CD1c-positive myeloid dendritic cell (primary cell): ENCODE results near the gene SMAD3.

Experiments
- DNase-seq: peaks from one replicate; pipeline ENCODE4 v3.0.0-alpha.2; 2016; ENCODE audit errors: extremely low spot score

The SMAD3 gene

DNA sequence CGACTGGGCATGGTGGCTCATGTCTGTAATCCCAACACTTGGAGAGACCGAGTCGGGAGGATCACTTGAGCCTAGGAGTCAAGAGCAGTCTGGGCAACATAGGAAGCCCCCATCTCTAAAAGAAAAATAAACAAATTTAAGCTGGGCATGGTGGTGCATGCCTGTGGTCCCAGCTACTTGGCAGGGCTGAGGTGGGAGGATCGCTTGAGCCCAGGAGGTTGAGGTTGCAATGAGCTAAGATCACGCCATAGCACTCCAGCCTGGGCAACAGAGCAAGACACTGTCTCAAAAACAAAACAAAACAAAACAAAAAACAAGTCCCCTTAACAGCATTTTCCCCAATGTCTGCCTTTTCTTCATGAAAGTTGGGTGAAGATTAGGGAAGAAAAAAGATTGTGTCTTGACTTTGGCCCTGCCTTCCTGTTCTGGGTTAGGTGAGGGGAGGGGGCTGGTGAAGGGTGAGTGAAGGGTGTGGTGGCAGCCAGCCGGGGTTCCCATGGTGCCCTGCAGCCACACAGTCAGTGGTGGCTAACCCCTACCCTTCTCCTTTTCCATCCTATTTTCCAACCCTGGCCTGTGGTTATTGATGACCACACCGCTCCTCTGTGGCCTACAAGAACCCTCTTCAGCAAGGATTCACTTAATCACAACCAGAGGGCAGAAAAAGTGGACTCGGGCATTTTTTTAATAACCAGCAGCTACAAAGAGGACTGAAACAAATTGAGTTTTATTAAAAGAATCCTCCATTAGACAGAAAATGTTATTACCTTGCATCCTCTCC lies 28.4 kb upstream of the SMAD3 start:
- no peak for DNase-seq

- no peak for DNase-seq
Observed at GRCh38 chr15:67037694-67038093, 27.7 kb upstream of the SMAD3 start.

GRCh38 chr15:67038736-67039135 lies 26.7 kb upstream of the SMAD3 start:
- DNase-seq, result no peak

DNA sequence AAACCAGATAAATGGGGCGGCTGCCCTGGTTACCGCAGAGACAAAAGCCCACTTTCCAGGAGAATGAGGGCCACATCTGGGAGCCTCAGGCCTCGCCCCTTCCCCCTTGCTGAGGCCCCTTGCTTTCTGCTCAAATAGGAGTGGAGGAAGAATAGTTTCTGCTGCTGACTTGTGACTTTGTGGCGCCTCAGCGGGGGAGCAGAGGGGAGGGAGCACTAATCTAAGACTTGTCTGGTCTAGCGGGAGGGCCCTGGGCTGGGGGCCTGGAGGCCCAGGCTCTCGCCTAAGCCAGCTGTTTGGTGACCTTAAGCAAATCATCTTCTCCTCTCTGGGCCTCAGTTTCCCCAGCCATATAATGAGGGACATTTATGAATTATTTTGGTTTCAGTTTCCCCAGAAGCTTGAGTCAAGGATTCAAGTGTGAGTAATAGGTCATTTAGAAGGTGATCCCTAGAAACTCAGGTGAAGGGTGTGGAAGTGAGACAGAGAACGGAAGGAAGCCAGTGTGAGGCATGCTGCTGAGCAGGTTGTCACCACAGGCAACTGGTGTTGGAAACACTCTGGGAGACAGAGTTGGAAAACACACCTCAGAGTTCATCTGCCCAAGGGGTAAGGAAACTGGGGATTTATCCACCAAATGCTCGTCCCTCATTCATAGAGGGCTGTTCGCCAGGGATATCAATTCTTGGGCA lies 25.9 kb upstream of the SMAD3 start:
- DNase-seq, result no peak

DNA sequence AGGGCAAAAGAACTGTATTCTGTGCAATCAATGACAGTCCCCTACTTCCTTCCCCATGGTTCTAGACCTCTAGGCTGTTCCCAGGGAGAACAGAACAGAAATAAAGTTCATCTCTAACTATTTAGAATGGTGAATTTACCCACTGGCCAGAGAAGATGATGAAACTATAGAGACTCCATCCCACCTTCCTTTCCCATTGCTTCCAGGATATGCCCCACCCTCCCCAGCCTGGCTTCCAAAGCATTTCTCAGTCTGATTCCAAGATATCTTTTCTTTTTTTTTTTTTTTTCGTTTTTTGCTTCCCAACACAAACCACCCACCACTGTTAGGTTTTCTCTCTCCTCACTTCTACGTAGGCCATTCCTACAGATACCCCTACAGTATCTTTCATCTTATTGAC lies 25.1 kb upstream of the SMAD3 start:
- DNase-seq, result no peak

DNA sequence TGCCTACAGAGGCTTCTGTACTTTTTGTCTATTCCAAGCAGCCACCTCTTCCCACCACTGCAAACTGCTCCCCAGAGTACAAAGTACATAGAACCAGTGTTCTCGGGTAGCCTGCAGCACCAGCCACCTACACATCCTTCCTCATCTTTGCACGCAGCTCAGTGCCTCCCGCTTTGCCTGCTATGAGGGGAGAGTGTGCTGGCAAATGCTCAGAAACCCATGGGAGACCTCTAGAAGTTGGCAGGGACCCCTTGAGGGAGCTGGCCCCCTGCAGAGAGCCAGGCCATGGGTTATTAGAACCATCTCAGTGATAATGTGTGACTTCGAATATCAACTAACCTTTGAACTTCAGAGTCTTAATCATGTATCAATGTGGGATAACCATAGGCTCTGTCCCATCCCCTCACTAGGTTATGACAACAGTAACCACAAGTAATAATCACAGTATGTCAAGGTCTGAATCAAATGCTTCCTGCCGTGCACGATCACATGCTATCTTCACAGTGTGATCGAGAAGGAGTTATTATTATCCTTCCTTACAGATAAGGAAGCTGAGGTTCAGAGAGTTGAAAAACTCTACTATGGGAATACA lies 22.8 kb upstream of the SMAD3 start:
- DNase-seq, result peak; percentile 73

DNA sequence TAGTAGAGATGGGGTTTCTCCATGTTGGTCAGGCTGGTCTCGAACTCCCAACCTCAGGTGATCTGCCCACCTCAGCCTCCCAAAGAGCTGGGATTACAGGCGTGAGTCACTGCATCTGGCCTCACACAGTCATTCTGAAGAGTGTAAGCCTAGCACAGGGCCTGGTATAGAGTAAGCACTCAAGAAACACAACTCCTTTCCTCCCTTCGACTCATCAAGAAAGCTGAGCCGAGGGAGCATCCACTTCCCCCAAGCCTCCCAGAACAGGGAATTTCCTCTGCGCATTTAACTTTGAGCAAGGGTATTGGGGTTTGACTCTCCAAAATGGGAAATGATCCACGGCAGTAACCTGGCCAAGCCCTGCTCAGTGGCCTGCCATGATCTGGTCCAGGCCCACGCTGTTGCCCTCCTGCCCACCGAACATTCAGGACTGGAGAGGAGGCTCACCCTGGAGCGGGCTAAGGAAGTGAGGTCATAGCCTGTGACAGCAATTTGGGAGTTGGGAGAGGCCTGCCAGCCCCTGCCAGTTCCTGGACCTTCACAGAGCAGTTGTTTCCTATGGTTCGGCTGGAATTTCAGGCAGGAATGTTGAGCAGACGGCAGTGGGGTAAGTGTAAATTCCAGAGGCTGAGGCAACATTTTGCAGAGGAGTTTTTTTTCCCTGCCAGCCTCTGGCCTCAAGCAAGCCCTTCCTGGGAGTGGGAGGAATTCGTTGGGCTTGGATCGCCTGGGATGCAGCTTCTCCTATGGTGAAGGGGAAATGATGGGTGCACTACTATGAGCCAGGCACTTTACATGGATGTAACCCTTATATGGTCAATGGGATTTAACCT lies 21.2 kb upstream of the SMAD3 start:
- DNase-seq, result no peak

DNA sequence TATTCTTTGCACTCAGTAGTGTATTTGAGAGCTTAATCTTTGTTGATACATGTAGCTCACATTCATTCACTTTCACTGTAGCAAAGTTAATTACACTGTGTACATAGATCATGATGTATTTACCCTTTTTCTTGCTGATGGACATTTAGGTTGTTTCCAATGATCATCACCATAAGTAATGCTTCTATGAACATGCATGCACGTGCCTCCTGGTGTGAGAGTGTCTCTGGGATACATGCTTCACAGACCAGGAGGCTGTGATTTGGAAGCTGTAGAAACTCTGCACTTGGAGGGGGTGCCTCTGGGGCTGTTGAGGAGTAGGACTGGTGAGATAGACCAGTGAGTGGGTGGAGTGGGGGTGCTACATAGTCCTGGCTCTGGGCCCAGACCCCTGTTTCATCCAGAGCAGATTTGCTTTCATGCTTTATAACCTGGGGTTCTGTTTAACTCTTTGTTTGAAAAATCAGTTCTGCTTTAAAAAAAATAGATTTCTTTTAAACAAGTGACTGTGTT lies 18.2 kb upstream of the SMAD3 start:
- no peak for DNase-seq

GRCh38 chr15:67048281-67049279 lies 16.8 kb upstream of the SMAD3 start:
- peak; percentile 64 for DNase-seq

DNA sequence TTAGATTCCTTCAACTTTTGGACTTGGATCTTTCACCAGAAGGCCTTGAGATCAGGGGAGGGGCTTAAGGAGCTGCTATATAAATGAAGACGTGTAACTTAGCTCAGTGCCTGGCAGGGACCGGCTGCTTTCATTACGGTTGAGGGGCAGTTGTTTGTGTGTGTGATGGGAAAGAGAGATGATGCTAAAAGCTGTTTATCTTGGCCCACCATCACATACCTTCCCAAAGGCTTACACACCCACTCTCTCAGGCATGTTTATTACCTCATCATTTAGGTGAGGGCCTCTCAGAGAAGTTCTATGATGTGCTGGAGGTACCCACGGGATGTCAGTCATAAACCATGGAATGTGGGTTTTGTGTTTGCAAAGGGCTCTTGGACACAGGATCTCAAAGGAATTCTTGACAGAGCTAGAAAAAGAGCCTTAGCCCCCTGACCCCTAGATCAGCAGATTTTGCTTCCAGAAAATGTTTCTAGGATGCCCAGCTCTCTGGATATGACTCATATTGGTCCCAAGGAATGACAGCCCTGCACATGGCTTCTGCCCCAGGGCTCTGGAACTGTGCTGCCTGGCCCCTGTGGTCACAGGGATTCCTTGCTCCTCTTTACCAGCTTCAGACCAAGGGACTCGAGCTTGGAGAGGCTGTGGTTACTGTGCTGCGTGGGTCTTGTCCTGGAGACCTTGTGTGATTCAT lies 15.9 kb upstream of the SMAD3 start:
- DNase-seq, result no peak

DNA sequence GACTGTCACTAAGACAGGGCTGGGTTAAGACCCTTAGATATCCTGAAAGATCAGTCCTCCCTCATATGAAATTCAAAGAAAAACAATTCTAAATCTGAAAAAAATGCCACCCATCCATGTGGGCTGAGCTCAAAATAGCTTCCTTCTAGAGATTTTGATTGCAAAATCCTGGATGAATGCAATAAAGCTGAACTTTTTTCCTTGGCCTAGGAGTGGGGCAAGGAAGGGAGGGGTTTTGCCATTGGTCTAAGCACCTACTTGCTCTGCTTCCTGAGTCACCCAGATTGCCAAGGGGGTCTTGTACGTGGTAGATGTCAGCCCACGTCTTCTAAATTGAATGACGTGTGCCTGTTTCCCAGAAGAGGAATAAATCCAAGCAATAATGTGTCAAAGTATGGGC lies 15.3 kb upstream of the SMAD3 start:
- DNase-seq, result peak; percentile 76

GRCh38 chr15:67050522-67051087 lies 14.8 kb upstream of the SMAD3 start:
- DNase-seq, result no peak

- no peak for DNase-seq
Observed at GRCh38 chr15:67051088-67052045, 14.0 kb upstream of the SMAD3 start.

DNA sequence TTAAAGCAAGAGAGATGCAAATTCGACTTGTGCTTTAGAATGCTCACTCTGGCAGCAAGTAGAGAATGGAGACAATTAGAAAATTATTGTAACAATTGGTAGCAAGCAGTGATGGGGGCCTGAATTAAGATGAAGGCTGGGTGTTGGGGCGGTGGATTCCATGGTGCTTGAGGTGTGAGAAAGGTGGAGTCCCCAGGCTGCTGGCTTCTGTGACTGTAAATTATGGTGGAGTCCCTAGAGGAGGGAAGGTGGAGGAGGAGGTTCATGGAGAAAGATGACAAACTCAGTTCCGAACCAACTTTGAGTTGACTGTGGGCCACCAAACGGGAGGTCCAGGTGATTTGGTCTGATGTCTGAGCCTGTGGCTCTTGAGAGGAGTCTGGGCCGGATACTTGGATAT lies 10.7 kb upstream of the SMAD3 start:
- DNase-seq, result no peak

DNA sequence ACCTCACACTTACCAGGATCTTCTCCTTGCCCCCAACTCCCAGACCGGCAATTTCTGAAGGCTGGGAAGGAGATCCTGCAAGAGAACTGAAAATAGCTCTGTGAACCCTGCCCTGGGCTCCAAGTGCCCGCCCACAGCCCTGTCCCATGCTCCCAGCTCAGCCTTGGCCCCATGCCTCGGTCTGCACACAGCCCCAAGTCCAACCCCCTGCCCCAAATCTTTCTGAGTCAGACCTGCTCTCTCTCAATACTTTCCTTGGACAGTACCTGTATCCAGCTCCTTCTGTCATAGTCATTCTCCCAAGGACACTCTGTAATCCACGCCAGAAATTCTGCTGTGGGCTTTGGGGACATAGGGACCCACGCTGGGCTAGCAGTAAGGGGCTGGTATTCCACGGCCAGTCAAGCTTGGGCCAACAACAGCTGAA lies 6.3 kb upstream of the SMAD3 start:
- DNase-seq, result no peak

- DNase-seq, result no peak
Observed at GRCh38 chr15:67061811-67062368, 3.5 kb upstream of the SMAD3 start.

DNA sequence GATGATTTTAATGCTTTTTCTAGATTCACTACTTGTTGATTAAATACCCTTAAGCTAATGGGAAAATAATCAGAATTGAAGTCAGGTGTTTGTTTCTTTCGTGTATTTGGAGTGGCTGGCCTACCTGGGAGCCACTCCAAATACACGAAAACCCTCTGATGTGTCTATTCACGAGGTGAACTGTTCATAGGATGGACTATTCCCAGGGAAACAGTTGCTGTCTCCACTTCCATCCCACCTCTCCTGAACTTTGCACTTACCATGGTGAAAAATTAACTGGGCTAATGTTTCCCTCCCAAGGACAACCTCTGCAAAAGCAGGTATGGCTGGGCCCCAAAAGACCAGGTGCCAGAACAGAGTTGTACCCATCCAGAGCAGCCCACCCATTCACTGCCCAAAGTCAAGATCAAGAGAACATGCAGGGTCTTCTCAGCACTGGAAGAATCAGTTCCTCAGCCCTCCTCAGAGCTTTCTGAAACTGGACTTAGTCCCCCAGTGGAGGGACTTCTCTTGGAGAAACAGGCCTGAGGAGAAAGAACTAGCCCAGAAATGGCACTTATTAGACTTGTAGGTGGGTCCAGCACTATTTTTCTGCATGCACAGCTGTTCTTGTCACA lies 2.9 kb upstream of the SMAD3 start:
- DNase-seq, result no peak
